Smooth muscle cell (in vitro differentiated cells): ENCODE measurements around the gene AUNIP. TPM values are rescaled to one million over a fixed set of nuclear protein-coding genes. Genes with fewer than 3 reads are reported as not detected.

Source experiments
- DNase-seq: peaks from one replicate; lab custom pipeline; 2025; ENCODE audit not compliant: unreplicated experiment; lab: John Stamatoyannopoulos, UW
- H2AFZ ChIP-seq: fragments of 200-600 bp; sonication (generic); 2 replicates; pipeline ENCODE4 v1.6.0; 2016; ENCODE audit warnings: antibody characterized with exemption, low read depth, mild to moderate bottlenecking
- H3F3A ChIP-seq: fragments of 200-600 bp; sonication (generic); 2 replicates; pipeline ENCODE4 v1.6.0; 2017; ENCODE audit warnings: antibody characterized with exemption, low read depth
- H3K27ac ChIP-seq: fragments of 200-600 bp; sonication (generic); 2 replicates; pipeline ENCODE4 v1.5.1; 2016; ENCODE audit warnings: low read depth, mild to moderate bottlenecking
- H3K27me3 ChIP-seq: fragments of 200-600 bp; sonication (generic); 2 replicates; pipeline ENCODE4 v1.6.1; 2016; ENCODE audit warnings: low read depth, mild to moderate bottlenecking
- H3K36me3 ChIP-seq: fragments of 200-600 bp; sonication (generic); 2 replicates; pipeline ENCODE4 v1.5.1; 2016; ENCODE audit warnings: low read depth
- H3K4me1 ChIP-seq: fragments of 200-600 bp; sonication (generic); 2 replicates; pipeline ENCODE4 v1.5.1; 2016; ENCODE audit warnings: low read depth
- H3K4me2 ChIP-seq: fragments of 200-600 bp; sonication (generic); 2 replicates; pipeline ENCODE4 v1.6.0; 2016; ENCODE audit warnings: mild to moderate bottlenecking
- H3K4me3 ChIP-seq: fragments of 200-600 bp; sonication (generic); 2 replicates; pipeline ENCODE4 v1.5.1; 2016; ENCODE audit warnings: mild to moderate bottlenecking
- H3K79me2 ChIP-seq: fragments of 200-600 bp; sonication (generic); 2 replicates; pipeline ENCODE4 v1.6.0; 2016; ENCODE audit warnings: low read depth, mild to moderate bottlenecking
- H3K9ac ChIP-seq: fragments of 200-600 bp; sonication (generic); 2 replicates; pipeline ENCODE4 v1.6.0; 2016; ENCODE audit warnings: low read depth
- H3K9me3 ChIP-seq: fragments of 200-600 bp; sonication (generic); replicated peaks from 2 replicates; pipeline ENCODE4 v1.5.1; 2016; ENCODE audit warnings: low read depth
- H4K20me1 ChIP-seq: fragments of 200-600 bp; sonication (generic); 2 replicates; pipeline ENCODE4 v1.6.0; 2016; ENCODE audit warnings: low read depth
- WGBS: methylation state at CpG from one replicate; pipeline ENCODE4 v1.1.7; 2016; ENCODE audit warnings: low lambda C conversion rate; 5-methylcytosine and 5-hydroxymethylcytosine counted together
- polyA plus RNA-seq: library from polyadenylated mRNA; unstranded; fragments of >200 nt; fragmentation: Nextera tagmentation; extraction: Ambion mirVana; gene quantifications from 2 replicates; pipeline ENCODE4 v1.2.1, GENCODE V29; 2016
- total RNA-seq: library from RNA; depleted of rRNA; stranded (reverse); fragments of >200 nt; gene quantifications from 2 replicates; pipeline ENCODE4 v1.2.3, GENCODE V29; 2014
- TF ChIP-seq, protein P1 (sequence below): fragments of 200-600 bp; sonication (generic); IDR thresholded peaks from 2 replicates; pipeline ENCODE4 v1.5.1; 2017; ENCODE audit warnings: borderline replicate concordance, mild to moderate bottlenecking, antibody characterized with exemption; ENCODE audit not compliant: insufficient read depth, poor library complexity, severe bottlenecking

AUNIP gene
- total and polyA plus RNA-seq, 2 experiments from 2014 or later, result 0.18 to 1.3 TPM

DNA sequence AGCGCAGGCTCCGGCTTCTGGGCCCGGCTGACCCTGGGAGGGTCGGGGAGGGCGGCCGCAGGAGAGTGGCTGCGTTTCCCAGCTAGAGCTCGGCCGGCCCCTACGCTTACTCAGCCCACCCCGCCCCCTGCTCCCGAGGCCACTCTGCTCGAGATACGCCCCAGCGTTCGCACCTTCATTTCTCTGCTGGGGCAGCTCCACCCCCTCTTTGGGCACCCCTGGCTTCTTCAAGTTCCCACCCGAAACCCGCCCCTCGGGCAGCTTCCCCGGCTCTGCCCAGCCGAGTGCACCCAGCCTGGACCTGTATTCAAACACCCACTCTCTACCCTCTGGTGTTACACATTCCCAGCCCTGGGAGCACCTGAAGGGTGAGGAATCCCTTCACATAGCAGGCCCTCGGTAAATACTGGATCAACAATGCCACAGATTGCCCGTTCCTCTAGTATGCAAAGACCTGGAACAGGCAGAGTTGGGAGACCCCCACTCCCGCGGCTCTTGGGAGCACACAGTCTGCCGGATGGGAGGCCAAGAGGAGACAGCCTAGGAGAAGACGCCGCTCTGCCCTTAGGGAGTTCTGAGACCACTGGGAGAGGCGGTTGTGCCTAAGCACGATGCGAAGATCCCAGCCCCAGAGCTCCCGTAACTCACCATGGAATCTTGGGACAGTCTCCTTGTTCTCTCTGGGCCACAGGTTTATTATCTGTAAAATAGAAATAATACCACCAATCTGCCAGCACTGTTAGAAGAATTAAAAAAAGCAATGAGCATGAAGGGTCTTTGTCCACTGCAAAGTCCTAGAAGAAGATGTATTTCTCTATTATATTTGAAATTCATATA, 16.8 kb upstream of the AUNIP start:
- peak overlapping the region; percentile 47 for H3K9ac ChIP-seq
- H4K20me1 ChIP-seq, result peaks cover 9% of the 10 kb centered on the region
- H3K79me2 ChIP-seq, result peaks cover 17% of the 10 kb centered on the region
- H3K4me1 ChIP-seq, result peaks cover 16% of the 10 kb centered on the region
- H2AFZ ChIP-seq, result peak overlapping the region; percentile 94
- H3K27ac ChIP-seq, result peak overlapping the region; percentile 81
- DNase-seq, result peak; percentile 72
- no peaks in the 10 kb centered on the region for H3K36me3 ChIP-seq
- WGBS, result 21% methylated on average over 24 of the region's 32 CpGs
- H3K4me2 ChIP-seq, result peak overlapping the region; percentile 96
- no peaks in the 10 kb centered on the region for H3K9me3 ChIP-seq
- peaks cover 15% of the 10 kb centered on the region for H3F3A ChIP-seq
- TF ChIP-seq, protein P1, sequence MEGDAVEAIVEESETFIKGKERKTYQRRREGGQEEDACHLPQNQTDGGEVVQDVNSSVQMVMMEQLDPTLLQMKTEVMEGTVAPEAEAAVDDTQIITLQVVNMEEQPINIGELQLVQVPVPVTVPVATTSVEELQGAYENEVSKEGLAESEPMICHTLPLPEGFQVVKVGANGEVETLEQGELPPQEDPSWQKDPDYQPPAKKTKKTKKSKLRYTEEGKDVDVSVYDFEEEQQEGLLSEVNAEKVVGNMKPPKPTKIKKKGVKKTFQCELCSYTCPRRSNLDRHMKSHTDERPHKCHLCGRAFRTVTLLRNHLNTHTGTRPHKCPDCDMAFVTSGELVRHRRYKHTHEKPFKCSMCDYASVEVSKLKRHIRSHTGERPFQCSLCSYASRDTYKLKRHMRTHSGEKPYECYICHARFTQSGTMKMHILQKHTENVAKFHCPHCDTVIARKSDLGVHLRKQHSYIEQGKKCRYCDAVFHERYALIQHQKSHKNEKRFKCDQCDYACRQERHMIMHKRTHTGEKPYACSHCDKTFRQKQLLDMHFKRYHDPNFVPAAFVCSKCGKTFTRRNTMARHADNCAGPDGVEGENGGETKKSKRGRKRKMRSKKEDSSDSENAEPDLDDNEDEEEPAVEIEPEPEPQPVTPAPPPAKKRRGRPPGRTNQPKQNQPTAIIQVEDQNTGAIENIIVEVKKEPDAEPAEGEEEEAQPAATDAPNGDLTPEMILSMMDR, result no peak
- peak overlapping the region; percentile 72 for H3K4me3 ChIP-seq
- H3K27me3 ChIP-seq, result no peaks in the 10 kb centered on the region

DNA sequence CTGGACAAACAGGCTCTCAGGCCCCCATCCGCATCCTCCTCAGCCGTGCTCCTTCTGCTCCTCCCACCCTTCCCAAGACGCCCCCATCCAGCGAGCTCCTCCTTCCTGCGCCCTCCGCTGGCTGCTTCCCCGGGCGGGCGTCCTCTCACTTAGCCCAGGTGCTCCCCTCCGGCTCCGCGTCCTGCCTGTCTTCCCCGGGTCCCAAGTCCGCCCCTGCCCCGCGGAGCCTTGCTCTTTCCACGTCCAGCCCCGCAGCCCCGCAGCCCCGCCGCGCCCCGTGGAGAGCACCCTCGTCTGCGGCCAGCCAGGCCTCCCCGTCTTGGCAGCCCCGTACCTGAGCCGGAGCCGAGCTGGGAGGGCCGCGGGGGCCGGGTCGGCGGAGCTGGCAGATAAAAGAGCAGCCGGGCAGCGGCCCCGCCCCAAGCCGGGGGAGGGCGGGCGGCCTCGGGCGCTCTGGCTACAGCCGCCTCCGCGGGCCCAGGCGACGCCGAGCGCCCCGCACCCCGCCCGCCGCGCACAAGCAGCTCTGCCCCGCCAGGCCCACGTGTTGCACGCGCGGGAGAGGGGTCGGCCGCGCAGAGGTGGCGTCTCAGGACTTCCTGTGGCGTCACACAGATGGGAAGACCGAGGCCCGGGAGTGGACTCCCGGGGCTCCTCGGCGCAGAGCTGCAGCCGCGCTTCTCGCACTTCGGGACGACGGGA, 16.0 kb upstream of the AUNIP start, which contains the start of gene PAQR7:
TSS of gene PAQR7 (minus strand) at position 555 of the 702 bp plus-strand sequence. CDS start 11,869 bp downstream, outside the sequence.
- TF ChIP-seq, protein P1, result no peak
- peak; percentile 72 for DNase-seq
- WGBS, result 1% methylated on average over 27 of the region's 75 CpGs

DNA sequence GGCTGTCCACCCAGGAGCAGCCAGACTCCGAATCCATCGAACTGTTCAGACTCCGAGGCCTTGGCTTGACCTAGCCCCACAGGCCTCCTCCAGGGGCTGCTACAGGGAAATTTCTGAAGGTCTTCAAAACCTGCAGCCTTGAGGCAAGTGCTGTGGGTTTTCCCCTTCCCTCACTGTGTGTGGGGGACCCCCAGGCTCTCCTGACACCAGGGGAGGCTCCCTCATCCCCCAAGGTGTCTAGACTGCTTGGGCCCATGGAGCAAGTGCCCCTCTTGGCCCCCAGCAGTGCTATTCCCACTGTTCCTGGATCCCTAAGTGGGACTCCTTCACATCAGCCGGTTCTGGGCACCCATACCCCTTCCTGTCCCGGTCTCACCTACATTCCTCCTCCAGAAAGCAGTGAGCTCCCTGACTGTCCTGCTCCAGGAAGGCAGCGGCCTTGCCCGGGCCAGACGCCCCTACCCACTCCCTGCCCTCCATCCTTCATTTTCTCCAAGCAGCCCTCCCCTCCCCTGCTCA, 15.4 kb upstream of the AUNIP start:
- Histone ChIP-seq H3K4me1 (peaks cover 16% of the 10 kb centered on the region), H3K9ac (peak overlapping the region; percentile 58), H3K4me3 (peak overlapping the region; percentile 72), H4K20me1 (peaks cover 9% of the 10 kb centered on the region), H3K27me3 (no peaks in the 10 kb centered on the region), H3K79me2 (peaks cover 17% of the 10 kb centered on the region), H3K4me2 (peak overlapping the region; percentile 96), H3K9me3 (no peaks in the 10 kb centered on the region), H3K36me3 (no peaks in the 10 kb centered on the region), H3K27ac (peak overlapping the region; percentile 81), H3F3A (peaks cover 15% of the 10 kb centered on the region), H2AFZ (peak overlapping the region; percentile 94)
- DNase-seq, result no peak
- WGBS, result 46% methylated on average over 7 of the region's 8 CpGs
- TF ChIP-seq, protein P1, result no peak

More for the DNA sequence above, 16.0 kb upstream of the AUNIP start, which contains the start of gene PAQR7:
- no peaks in the 10 kb centered on the region for H3K9me3 ChIP-seq
- H3K79me2 ChIP-seq, result peaks cover 17% of the 10 kb centered on the region
- no peaks in the 10 kb centered on the region for H3K27me3 ChIP-seq
- peak within 1 kb of the TSS; percentile 96 for H3K4me2 ChIP-seq
- peak within 1 kb of the TSS; percentile 81 for H3K27ac ChIP-seq
- peak within 1 kb of the TSS; percentile 58 for H3K9ac ChIP-seq
- H3K4me3 ChIP-seq, result peak within 1 kb of the TSS; percentile 72
- H3F3A ChIP-seq, result peaks cover 15% of the 10 kb centered on the region
- peak within 1 kb of the TSS; percentile 94 for H2AFZ ChIP-seq
- H4K20me1 ChIP-seq, result peaks cover 9% of the 10 kb centered on the region
- peaks cover 16% of the 10 kb centered on the region for H3K4me1 ChIP-seq
- H3K36me3 ChIP-seq, result no peaks in the 10 kb centered on the region
